Measurements from ENCODE around the gene MDM2. TPM values are rescaled to one million over a fixed set of nuclear protein-coding genes. Genes with fewer than 3 reads are reported as not detected.

MDM2 gene
- total and polyA plus RNA-seq, 9 of the 15 experiments (the other 6 are each of a cell fraction or from before 2014, with no cell fraction given) = 13.6 to 100 (median 49.0) TPM

DNA sequence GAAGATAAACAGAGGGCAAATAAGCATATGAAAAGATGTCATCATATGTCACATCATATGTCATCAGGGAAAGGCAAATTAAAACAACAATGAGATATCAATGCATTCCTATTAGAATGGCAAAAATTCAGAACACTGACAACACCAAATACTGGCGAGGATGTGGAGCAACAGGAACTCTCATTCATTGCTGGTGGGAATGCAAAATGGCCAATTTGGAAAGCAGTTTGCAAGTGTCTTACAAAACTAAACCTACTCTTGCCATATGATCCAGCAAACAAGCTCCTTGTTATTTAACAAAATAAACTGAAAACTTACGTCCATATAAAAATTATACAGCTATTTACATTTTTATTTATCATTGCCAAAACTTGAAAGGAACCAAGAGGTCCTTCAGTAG lies 92.3 kb downstream of the MDM2 start:
- Histone ChIP-seq H3K4me1 (replicated peaks in 1 of 2; ENCODE audit: control insufficient read depth in 2 of 2, insufficient read depth in 2 of 2, low read length in 2 of 2) (no peaks in the 10 kb centered on the region; a peak in 1 of 5 replicates), H3K27ac (ENCODE audit: extremely low read depth, low read depth, low read length) (no peak overlapping the region), H2AFZ (ENCODE audit: low read depth, low read length) (no peak overlapping the region), H3K4me2 (ENCODE audit: insufficient read depth, low read length) (no peak overlapping the region), H3K9me1 (ENCODE audit: control insufficient read depth, insufficient read depth, low read length) (no peaks in the 10 kb centered on the region), H4K20me1 (replicated peaks; ENCODE audit: control insufficient read depth, insufficient read depth, low read length) (no peaks in the 10 kb centered on the region; the same call in 1 of the 2 replicates), H3K36me3 (ENCODE audit: control insufficient read depth, insufficient read depth, low read length) (no peaks in the 10 kb centered on the region), H3K9ac (ENCODE audit: insufficient read depth in 1 of 2, low read depth in 2 of 2, low read length in 2 of 2) (no peak overlapping the region), H3K79me2 (ENCODE audit: control insufficient read depth, insufficient read depth, low read length) (no peaks in the 10 kb centered on the region), H3K4me3 (no peak overlapping the region), H3K27me3 (ENCODE audit: control insufficient read depth in 2 of 2, insufficient read depth in 2 of 2, low read length in 2 of 2) (peaks cover 8 to 14% of the 10 kb centered on the region in 2 experiments; a peak in 4 of 5 replicates), H3K9me3 (replicated peaks; ENCODE audit: control insufficient read depth, insufficient read depth, low read depth, low read length) (no peaks in the 10 kb centered on the region)
- 0% methylated on average over 2 of the region's 2 CpGs for WGBS (ENCODE audit: insufficient coverage, low coverage, missing lambda C conversion rate)
- DNase-seq (ENCODE audit: extremely low read depth in 1 of 4, low spot score in 3 of 4) (no peak), FAIRE-seq (no peak), ATAC-seq (no peak)
- ChIA-PET CTCF (ENCODE audit: low intra/inter-chr PET ratio) (no interaction called here), POLR2A (interaction anchor here (1.2 kb wide), 1 partner anchor 9 kb away, joined by 3 read pairs; no protein-coding TSS in a partner anchor)
- TF ChIP-seq NFIC (IDR thresholded peaks at IDR 0.05) = no peak
- TF ChIP-seq RAD51 (IDR thresholded peaks at IDR 0.05; ENCODE audit: borderline replicate concordance, low read depth) = no peak
- TF ChIP-seq RBM25 (IDR thresholded peaks at IDR 0.05; ENCODE audit: low read depth, low read length, severe bottlenecking) = peak; percentile 7
- TF ChIP-seq FOXM1 (IDR thresholded peaks at IDR 0.05; ENCODE audit: low read depth) = no peak
- no peak for TF ChIP-seq FOXM1 (CRISPR knock-in tag; IDR thresholded peaks at IDR 0.05; ENCODE audit: low read depth)
- no peak for TF ChIP-seq CREB3 (tag; conservative IDR thresholded peaks at IDR 0.05; ENCODE audit: low read depth)
- TF ChIP-seq, protein P1, sequence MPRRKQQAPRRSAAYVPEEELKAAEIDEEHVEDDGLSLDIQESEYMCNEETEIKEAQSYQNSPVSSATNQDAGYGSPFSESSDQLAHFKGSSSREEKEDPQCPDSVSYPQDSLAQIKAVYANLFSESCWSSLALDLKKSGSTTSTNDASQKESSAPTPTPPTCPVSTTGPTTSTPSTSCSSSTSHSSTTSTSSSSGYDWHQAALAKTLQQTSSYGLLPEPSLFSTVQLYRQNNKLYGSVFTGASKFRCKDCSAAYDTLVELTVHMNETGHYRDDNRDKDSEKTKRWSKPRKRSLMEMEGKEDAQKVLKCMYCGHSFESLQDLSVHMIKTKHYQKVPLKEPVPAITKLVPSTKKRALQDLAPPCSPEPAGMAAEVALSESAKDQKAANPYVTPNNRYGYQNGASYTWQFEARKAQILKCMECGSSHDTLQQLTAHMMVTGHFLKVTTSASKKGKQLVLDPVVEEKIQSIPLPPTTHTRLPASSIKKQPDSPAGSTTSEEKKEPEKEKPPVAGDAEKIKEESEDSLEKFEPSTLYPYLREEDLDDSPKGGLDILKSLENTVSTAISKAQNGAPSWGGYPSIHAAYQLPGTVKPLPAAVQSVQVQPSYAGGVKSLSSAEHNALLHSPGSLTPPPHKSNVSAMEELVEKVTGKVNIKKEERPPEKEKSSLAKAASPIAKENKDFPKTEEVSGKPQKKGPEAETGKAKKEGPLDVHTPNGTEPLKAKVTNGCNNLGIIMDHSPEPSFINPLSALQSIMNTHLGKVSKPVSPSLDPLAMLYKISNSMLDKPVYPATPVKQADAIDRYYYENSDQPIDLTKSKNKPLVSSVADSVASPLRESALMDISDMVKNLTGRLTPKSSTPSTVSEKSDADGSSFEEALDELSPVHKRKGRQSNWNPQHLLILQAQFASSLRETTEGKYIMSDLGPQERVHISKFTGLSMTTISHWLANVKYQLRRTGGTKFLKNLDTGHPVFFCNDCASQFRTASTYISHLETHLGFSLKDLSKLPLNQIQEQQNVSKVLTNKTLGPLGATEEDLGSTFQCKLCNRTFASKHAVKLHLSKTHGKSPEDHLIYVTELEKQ (CRISPR knock-in tag; IDR thresholded peaks at IDR 0.05) = no peak
- TF ChIP-seq JUNB (CRISPR knock-in tag; conservative IDR thresholded peaks at IDR 0.05) = no peak
- in situ Hi-C loops (cut with MboI) (no loop called here), intact Hi-C loops (cut with micrococcal nuclease) (no loop called here)
- BruUV-seq (replicated peaks) = no TSS peak

Other genes with a start within 250 kb of the MDM2 start
- gene RAP1B, start 197.3 kb upstream of the MDM2 start, total RNA-seq (2014; rRNA removed) = 133 and 157 TPM in 2 replicates
- gene RAP1B, start 197.3 kb upstream of the MDM2 start, total RNA-seq (2014; rRNA removed; fragmentation: Illumina TruSeq; extraction: Trizol) = 169 and 201 TPM in 2 replicates
- 168 and 191 TPM in 2 replicates for gene RAP1B, start 197.3 kb upstream of the MDM2 start, total RNA-seq (2015; rRNA removed; fragmentation: Illumina TruSeq; extraction: Trizol)
- gene RAP1B, start 197.3 kb upstream of the MDM2 start, total RNA-seq (2021) = 160 and 170 TPM in 2 replicates
- 184 and 309 TPM in 2 replicates for gene RAP1B, start 197.3 kb upstream of the MDM2 start, polyA plus RNA-seq (2011; rRNA removed)
- gene RAP1B, start 197.3 kb upstream of the MDM2 start, polyA plus RNA-seq (2014; fragmentation: Illumina TruSeq; extraction: Trizol) = 263 and 309 TPM in 2 replicates
- 100 to 1,000 TPM; 107 to 116 TPM for gene RAP1B, start 197.3 kb upstream of the MDM2 start, polyA plus RNA-seq (2014; fragmentation: Nextera tagmentation; extraction: Ambion mirVana)
- 212 and 213 TPM in 2 replicates for gene RAP1B, start 197.3 kb upstream of the MDM2 start, polyA plus RNA-seq (2014; rRNA removed)
- 126 and 129 TPM in 2 replicates for gene NUP107, start 121.2 kb upstream of the MDM2 start, total RNA-seq (2014; rRNA removed)
- 204 and 214 TPM in 2 replicates for gene NUP107, start 121.2 kb upstream of the MDM2 start, total RNA-seq (2014; rRNA removed; fragmentation: Illumina TruSeq; extraction: Trizol)
- 159 and 172 TPM in 2 replicates for gene NUP107, start 121.2 kb upstream of the MDM2 start, total RNA-seq (2015; rRNA removed; fragmentation: Illumina TruSeq; extraction: Trizol)
- gene NUP107, start 121.2 kb upstream of the MDM2 start, total RNA-seq (2021) = 149 and 161 TPM in 2 replicates
- gene NUP107, start 121.2 kb upstream of the MDM2 start, polyA plus RNA-seq (2011; rRNA removed) = 196 and 277 TPM in 2 replicates
- gene NUP107, start 121.2 kb upstream of the MDM2 start, polyA plus RNA-seq (2014; fragmentation: Illumina TruSeq; extraction: Trizol) = 168 and 199 TPM in 2 replicates
- gene NUP107, start 121.2 kb upstream of the MDM2 start, polyA plus RNA-seq (2014; fragmentation: Nextera tagmentation; extraction: Ambion mirVana) = 100 to 1,000 TPM; 162 to 218 TPM
- 175 and 201 TPM in 2 replicates for gene NUP107, start 121.2 kb upstream of the MDM2 start, polyA plus RNA-seq (2014; rRNA removed)
- 0.73 and 1.2 TPM in 2 replicates for gene SLC35E3, start 62.0 kb upstream of the MDM2 start, total RNA-seq (2014; rRNA removed)
- 3.8 and 5.3 TPM in 2 replicates for gene SLC35E3, start 62.0 kb upstream of the MDM2 start, total RNA-seq (2014; rRNA removed; fragmentation: Illumina TruSeq; extraction: Trizol)
- 3.4 and 4.1 TPM in 2 replicates for gene SLC35E3, start 62.0 kb upstream of the MDM2 start, total RNA-seq (2015; rRNA removed; fragmentation: Illumina TruSeq; extraction: Trizol)
- 5.1 and 5.9 TPM in 2 replicates for gene SLC35E3, start 62.0 kb upstream of the MDM2 start, total RNA-seq (2021)
- 5.8 and 6.6 TPM in 2 replicates for gene SLC35E3, start 62.0 kb upstream of the MDM2 start, polyA plus RNA-seq (2011; rRNA removed)
- gene SLC35E3, start 62.0 kb upstream of the MDM2 start, polyA plus RNA-seq (2014; fragmentation: Illumina TruSeq; extraction: Trizol) = 4.1 and 4.5 TPM in 2 replicates
- 1 to 10 TPM; 3.5 to 3.8 TPM for gene SLC35E3, start 62.0 kb upstream of the MDM2 start, polyA plus RNA-seq (2014; fragmentation: Nextera tagmentation; extraction: Ambion mirVana)
- gene SLC35E3, start 62.0 kb upstream of the MDM2 start, polyA plus RNA-seq (2014; rRNA removed) = 3.4 and 4.1 TPM in 2 replicates
- not detected in 2 replicates for gene CPM, start 125.0 kb downstream of the MDM2 start, total RNA-seq (2014; rRNA removed)
- not detected in 2 replicates for gene CPM, start 125.0 kb downstream of the MDM2 start, total RNA-seq (2014; rRNA removed; fragmentation: Illumina TruSeq; extraction: Trizol)
- not detected in 2 replicates for gene CPM, start 125.0 kb downstream of the MDM2 start, total RNA-seq (2015; rRNA removed; fragmentation: Illumina TruSeq; extraction: Trizol)
- gene CPM, start 125.0 kb downstream of the MDM2 start, total RNA-seq (2021) = 0.22 and 0.31 TPM in 2 replicates
- not detected in 2 replicates for gene CPM, start 125.0 kb downstream of the MDM2 start, polyA plus RNA-seq (2011; rRNA removed)
- gene CPM, start 125.0 kb downstream of the MDM2 start, polyA plus RNA-seq (2014; fragmentation: Illumina TruSeq; extraction: Trizol) = not detected in 2 replicates
- gene CPM, start 125.0 kb downstream of the MDM2 start, polyA plus RNA-seq (2014; fragmentation: Nextera tagmentation; extraction: Ambion mirVana) = not detected
- gene CPM, start 125.0 kb downstream of the MDM2 start, polyA plus RNA-seq (2014; rRNA removed) = not detected in 2 replicates

Measured in K562 (cell line).